HG03066 (cell line): ENCODE measurements around the gene PLGLB2.
"Not testable (repeated sequence)": the region's sequence is repeated elsewhere in the genome, so short reads cannot be mapped to it uniquely, and the experiment has no call there.

Experiments
- ATAC-seq: cut with Tn5 transposase; IDR thresholded peaks from one replicate; pipeline ENCODE4 v1.9.1; 2021; ENCODE audit warnings: low read depth; ENCODE audit not compliant: unreplicated experiment

Gene PLGLB2

DNA sequence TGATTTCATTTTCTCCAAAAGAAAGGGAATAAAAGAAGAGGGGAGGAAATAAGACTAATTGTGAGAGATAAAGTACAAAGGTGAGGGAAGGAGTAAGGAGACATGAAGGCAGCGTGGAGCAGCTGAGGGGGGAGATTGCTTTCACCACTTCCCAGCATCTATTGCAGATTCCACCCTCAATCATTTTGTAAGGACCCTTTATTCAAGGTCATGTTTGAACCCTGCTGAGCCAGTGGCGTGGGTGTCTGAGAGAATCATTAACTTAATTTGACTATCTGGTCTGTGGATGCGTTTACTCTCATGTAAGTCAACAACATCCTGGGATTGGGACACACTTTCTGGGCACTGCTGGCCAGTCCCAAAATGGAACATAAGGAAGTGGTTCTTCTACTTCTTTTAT, at the start of gene PLGLB2:
TSS of gene PLGLB2 (plus strand) at position 297 of the 400 bp plus-strand sequence. CDS start at position 364, 67 bp downstream.
- not testable (repeated sequence) for ATAC-seq

DNA sequence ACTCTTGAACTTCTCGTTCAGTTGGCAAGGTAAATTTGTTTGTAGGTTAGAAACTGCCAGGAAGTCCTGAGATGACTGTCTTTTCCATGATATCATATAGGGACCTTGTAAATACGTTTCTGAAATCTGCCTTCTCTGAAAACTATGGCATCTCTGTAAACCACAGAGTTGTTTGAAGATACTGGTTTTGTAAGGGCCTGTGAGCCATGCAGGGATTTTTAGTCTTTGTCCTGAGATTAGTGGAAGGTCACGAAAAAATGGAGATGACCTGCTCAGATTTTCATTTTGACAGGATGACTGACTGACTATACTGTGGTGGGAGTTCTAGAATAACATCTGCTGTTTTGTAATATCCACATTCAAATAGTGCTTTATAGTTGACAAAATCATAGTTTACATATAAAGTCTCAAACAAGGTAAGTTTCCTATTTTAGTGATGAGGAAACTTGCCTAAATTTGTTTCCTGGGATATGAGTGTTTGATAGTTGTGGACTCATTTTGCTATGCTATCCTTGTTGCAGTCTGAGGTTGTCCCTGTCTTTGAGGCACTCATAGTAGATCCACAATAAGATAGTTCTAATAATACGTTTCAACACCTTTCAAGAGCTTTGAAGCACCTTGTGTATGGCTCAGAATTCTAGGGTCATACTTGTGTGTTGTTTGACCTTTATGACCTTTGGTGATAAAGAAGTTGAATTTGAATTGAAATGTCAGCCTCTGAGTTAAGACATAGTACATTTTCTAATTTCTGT, 43.1 kb upstream of the PLGLB2 start:
- ATAC-seq, result not testable (repeated sequence)

DNA sequence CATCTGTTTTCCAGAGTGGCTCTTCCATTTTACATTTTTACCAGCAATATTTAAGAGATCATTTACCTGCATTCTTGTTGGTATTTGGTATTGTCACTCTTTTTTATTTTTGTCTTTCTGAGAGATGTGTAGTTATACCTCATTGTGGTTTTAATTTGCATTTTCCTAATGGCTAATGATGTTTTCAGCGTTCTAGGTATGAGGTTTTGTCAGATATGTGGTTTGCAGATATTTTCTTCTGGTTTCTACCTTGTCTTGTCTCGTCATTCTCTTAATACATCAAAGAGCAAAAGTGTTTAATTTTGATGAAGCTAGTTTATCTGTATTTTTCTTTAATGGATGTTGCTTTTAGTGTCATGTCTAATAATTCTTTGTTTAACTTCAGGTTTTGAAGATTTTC, 39.5 kb upstream of the PLGLB2 start:
- ATAC-seq, result peak; percentile 58

DNA sequence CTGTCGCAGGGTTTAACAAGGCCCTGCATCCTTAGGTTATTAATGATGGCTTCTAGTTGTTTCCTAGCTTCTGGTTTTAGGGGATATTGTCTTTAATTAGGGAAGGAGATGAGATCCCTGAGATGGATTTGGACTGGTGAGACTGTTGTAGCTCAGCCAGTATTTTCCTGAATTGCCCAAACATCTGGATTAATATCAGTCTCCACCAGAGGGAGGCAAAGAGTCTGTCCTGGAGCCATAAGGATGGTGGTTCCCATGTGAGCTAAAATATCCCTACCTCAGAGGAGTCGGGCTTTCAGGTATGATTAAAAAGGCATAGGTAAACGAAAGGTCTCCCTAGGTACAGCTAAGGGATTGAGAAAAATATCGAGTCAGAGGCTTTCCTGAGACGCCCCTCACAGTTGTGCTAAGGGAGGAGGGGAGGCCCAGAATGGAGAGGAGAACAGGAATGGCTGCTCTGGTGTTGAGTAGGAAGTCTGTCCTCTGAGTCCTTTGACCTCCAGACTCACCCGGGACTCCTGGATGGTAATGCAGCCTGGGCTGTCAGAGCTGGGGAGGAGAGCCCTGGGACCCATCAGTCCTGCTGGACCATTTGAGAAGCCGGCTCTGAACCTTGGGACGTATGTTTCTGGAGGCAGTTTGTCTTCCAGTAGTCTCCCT, 19.8 kb upstream of the PLGLB2 start:
- ATAC-seq, result not testable (repeated sequence)

DNA sequence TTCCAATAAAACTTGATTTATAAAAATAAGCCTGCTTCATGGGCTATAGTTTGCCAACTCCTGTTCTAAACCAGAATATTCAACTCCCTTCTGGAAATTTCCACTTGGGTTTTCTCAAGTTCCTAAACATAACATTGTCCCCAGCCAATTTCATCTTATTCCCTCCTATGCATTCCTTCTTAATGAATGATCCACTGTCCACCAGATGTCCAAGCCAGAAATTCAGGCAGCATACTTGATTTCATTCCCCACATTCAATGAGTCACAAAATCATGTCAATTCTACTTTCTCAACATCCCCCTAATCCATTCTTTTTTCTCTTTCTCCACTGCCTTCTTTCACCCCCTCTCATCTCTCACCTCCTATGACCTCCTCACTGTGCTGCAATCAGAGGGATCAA, 7.0 kb upstream of the PLGLB2 start:
- not testable (repeated sequence) for ATAC-seq

DNA sequence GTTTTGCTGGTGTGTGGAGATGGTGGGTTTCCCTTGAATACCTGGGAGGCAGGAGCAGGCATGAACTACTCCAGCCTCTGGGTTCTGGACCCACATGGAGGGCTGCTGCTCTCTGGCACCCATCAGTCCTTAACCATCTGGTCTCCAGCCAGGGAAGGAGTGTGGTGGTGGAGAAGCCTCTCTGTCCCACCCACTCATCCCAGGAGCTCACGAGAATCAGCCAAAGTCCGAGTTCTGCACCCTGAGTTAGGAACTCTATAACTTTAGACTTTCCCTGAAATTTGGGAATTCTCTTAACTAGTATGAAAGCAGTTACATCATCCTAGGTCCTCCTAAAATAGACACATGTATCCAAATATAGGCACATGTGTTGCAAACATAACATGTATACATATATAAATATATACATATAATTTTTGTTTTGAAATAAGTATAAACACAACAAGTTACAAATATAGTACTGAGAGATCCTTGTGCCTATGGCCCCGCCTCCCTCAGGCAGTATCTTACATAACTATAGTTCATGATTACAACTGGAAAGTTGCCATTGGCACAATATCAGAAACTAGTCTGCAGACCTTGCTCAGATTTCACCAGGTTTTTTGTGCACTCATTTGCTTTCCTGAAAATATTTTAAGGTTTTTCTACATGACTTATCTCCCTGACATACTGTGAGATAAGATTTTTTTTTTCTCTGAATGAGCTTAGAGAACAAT, 5.3 kb upstream of the PLGLB2 start:
- ATAC-seq, result not testable (repeated sequence)

DNA sequence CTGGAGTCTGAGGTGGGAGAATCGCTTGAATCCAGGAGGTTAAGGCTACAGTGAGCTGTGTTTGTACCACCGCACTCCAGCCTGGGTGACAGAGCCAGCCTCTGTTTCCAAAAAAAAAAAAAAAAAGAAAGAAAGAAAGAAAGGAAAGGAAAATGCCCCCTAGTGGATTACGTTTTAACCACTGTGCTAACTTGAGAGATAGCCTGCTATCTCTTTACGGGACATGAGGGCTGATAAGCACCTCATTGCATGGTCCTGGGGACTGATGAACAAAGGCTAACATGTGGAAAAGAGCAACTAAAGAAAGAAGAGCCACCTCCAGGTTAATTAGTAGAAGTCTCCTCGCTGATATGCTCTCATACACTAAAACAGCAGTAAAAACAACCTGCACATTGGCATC, 4.2 kb upstream of the PLGLB2 start:
- not testable (repeated sequence) for ATAC-seq

DNA sequence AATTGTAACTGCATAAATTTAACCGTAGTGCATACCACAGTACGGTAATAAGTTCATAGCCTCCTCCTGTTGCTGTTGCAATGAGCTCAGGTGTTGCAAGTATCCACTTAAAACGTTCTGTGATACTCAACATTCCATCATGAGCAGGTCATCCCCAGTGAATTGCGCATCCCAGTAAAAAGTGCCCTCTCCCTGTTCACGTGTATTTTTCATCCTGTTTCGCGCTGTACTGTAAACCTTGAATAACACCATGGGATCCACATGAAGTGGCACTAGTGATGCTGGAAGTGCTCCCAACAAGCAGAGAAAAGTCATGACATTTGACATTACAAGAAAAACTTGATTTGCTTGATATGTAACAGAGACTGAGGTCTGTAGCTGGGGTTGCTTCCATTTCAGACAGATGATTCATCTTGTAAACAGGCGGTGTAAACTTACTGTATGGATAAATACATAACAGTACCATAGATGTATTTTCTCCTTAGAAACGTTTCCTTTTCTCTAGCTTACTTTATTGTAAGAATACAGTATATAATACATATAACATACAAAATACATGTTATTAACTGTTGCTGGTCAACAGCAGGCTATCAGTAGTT, 2.4 kb upstream of the PLGLB2 start:
- ATAC-seq, result not testable (repeated sequence)

DNA sequence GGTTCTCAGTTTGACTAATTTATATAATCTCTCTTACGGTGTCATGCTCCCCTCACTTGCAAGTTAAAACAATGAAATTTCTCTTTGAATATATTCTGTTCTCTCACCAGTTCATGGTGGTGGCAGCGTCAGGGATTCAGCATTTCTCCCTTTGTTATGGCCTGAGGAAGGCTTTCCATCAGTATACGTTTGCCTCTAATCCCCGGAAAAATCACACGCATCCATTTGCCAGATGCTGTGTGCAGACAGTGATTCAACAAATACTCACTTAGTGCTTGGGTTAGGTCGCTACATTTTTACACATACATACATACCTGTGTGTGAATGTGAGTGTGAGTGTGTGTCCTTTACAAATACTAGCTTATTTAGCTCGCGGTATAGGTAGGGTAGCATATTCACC, 637 bp downstream of the PLGLB2 start:
- not testable (repeated sequence) for ATAC-seq

DNA sequence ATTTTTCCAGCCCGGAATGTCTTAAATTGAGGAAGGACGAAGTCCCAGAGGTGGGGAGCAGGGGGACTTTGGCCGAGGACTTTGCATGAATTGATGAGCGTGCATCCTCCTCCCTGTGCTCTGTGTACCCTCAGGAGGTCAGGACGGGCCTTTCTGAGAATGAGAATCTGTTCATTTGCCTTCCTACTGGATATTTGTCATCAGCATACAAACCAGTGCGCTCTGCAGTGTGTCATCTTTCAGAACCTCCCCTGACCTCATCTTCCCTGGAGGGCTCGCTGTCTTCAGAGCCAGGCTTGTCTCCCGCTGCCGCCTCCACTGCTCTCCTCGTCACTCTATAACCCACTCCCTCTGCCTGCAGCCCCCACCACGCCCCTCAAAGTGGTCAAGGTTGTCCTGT, 2.7 kb downstream of the PLGLB2 start:
- not testable (repeated sequence) for ATAC-seq

DNA sequence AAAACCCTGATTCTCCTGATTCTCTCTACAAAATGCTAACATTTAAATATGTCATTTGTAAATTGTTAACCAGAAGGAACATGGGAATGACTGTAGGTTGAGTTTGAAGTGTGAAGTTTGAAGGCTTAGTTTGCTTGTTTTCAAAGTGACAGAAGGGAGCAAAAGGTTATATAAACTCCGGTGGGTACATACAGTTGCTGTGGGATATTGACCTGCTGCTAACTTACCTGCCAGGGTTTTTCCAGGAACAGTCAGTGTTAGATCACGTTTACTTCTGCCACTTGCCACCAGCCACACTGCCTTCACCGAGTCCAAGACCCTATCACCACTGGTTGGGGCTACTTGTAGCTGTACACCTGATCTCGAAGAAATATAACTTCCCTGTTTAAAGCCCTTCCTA, 6.9 kb downstream of the PLGLB2 start:
- ATAC-seq, result not testable (repeated sequence)
